ENCODE results near the gene SARS1.
A peak's percentile ranks its signal among the peaks of the same experiment; 100 is the strongest.

SARS1 gene

DNA sequence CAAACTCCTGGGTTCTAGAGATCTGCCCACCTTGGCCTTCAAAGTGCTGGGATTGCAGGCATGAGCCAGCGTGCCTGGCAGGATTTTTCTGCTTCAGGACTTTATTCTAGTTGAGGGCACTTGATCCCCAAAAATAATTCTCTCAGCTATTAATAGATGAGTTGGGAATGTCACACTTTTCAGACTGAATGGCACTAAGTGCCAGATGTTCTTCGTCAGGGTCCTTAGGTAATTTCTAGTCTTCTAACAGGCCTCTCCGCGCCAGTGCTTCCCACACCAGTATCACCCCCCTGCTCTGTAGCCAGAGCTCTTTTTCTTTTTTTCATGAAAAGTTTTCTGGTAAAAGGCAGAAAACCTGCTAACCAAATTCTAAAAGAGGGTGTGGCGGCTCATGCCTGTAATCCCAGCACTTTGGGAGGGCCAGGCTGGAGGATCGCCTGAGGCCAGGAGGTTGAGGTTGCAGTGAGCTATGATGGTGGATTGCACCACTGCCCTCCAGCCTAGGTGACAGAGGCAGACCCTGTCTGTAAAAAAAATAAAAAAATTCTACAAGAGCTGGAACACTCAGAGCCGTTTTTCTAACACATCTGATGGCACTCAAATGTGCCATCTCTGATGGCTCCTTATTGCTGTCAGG lies 6.1 kb upstream of the SARS1 start:
- Mint-ChIP-seq H3K4me1 (no peaks in the 10 kb centered on the region), H3K9me3 (no peaks in the 10 kb centered on the region), H3K27me3 (ENCODE audit: low read depth, poor library complexity) (peaks cover 19% of the 10 kb centered on the region), H3K27ac (no peak overlapping the region), H3K4me3 (no peak overlapping the region), H3K36me3 (ENCODE audit: low read depth) (no peaks in the 10 kb centered on the region)
- no peak for TF ChIP-seq CTCF (IDR thresholded peaks at IDR 0.05)
- no peak for DNase-seq

DNA sequence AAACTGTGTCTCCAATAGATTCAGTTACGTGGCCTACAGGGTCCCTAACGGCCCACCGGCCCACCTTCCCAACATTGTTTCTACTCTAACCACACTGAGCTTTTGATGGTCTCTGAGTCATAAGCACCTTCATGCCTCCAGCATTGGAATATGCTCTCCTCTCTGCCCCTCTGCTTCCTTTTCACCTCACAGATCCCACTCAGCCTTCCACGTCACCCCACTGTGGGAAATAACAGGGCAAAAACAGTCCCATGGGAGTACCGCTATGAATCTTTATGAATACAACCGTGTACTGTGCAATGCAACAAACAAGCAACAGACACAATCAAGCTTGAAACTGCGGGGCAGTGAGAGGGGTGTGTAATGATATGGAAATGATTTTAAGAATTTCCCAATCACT lies 5.3 kb upstream of the SARS1 start:
- no peaks in the 10 kb centered on the region for H3K4me1 Mint-ChIP-seq
- no peak overlapping the region for H3K27ac Mint-ChIP-seq
- peaks cover 17% of the 10 kb centered on the region for H3K27me3 Mint-ChIP-seq (ENCODE audit: low read depth, poor library complexity)
- H3K4me3 Mint-ChIP-seq, result no peak overlapping the region
- TF ChIP-seq CTCF (IDR thresholded peaks at IDR 0.05), result no peak
- DNase-seq, result no peak
- H3K36me3 Mint-ChIP-seq (ENCODE audit: low read depth), result no peaks in the 10 kb centered on the region
- H3K9me3 Mint-ChIP-seq, result no peaks in the 10 kb centered on the region

- H3K36me3 Mint-ChIP-seq (ENCODE audit: low read depth), result no peaks in the 10 kb centered on the region
- TF ChIP-seq CTCF (IDR thresholded peaks at IDR 0.05), result no peak
- no peak overlapping the region for H3K27ac Mint-ChIP-seq
These were observed 4.8 kb upstream of the SARS1 start for GRCh38 chr1:109208836-109209463.

DNA sequence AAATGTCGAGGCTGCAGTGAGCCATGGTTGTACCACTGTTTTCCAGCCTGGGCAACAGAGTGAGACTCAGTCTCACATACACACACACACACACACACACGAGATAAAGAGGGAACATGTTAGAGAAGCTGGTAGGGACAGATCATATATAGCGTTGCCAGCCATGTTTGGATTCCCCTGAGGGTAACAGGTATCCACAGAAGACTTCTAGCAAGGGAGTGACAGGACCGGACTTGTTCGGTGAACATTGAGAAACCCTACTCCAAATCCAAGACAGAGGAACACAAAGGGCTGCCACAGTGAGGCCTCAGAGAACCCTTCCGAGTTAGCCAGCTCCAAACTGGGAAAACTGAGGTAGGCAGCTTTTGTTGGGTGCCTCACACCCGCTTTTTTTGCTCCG lies 3.7 kb upstream of the SARS1 start:
- Mint-ChIP-seq H3K27ac (no peak overlapping the region), H3K27me3 (ENCODE audit: low read depth, poor library complexity) (peaks cover 13% of the 10 kb centered on the region), H3K36me3 (ENCODE audit: low read depth) (no peaks in the 10 kb centered on the region), H3K9me3 (no peaks in the 10 kb centered on the region), H3K4me1 (peaks cover 8% of the 10 kb centered on the region), H3K4me3 (no peak overlapping the region)
- no peak for TF ChIP-seq CTCF (IDR thresholded peaks at IDR 0.05)
- DNase-seq, result no peak

More at GRCh38 chr1:109208836-109209463, 4.8 kb upstream of the SARS1 start:
- DNase-seq, result no peak
- Mint-ChIP-seq H3K9me3 (no peaks in the 10 kb centered on the region), H3K4me1 (no peaks in the 10 kb centered on the region), H3K4me3 (no peak overlapping the region), H3K27me3 (ENCODE audit: low read depth, poor library complexity) (peaks cover 16% of the 10 kb centered on the region)

DNA sequence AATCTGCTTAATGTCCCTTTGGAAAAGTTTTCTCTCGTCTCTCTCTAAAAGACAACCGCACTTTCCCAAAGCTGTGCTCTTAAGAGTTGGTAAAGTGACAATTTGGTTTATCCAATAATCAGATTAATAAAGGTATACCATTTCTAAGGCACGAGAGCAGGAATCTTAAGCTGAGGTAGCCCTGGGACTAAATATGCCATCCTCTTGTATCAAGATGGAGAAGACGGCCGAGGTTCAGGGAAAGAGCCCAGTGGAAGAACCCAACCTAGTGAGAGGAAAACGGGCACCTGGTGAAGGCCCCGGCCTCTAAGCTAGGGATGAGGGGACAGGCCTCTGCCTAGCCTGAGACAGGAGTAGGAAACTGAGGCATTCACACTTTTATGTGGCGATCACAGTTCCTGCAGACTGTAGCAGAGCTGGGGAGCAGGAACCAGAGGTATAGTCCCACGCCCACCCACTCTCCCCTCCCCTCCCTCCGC lies 334 bp upstream of the SARS1 start:
- Mint-ChIP-seq H3K9me3 (peaks cover 1% of the 10 kb centered on the region), H3K4me3 (peak overlapping the region; percentile 93)

More for the DNA sequence above, 334 bp upstream of the SARS1 start:
- no peak for TF ChIP-seq CTCF (IDR thresholded peaks at IDR 0.05)
- Mint-ChIP-seq H3K27me3 (ENCODE audit: low read depth, poor library complexity) (peaks cover 7% of the 10 kb centered on the region), H3K4me1 (peaks cover 24% of the 10 kb centered on the region), H3K27ac (no peak overlapping the region), H3K36me3 (ENCODE audit: low read depth) (peaks cover 17% of the 10 kb centered on the region)
- DNase-seq, result no peak
